ENCODE measurements around the gene SYNPO2. TPM values are rescaled to one million over a fixed set of nuclear protein-coding genes. Genes with fewer than 3 reads are reported as not detected.

The SYNPO2 gene
- total RNA-seq, 1 experiment from 2014 or later, result 0.28 TPM

GRCh38 chr4:119100655-119101054, 212.0 kb downstream of the SYNPO2 start:
- CTCF ChIA-PET, result no interaction called here
- Histone ChIP-seq H3K4me1 (ENCODE audit: control insufficient read depth, insufficient read depth, low read length) (no peaks in the 10 kb centered on the region), H3K4me3 (ENCODE audit: low read depth in 2 of 2, low read length in 2 of 2) (no peak overlapping the region), H3K9me3 (ENCODE audit: control insufficient read depth, insufficient read depth, low read depth, low read length) (no peaks in the 10 kb centered on the region), H3K36me3 (ENCODE audit: control insufficient read depth, insufficient read depth, low read length) (no peaks in the 10 kb centered on the region), H3K27me3 (ENCODE audit: control insufficient read depth, insufficient read depth, low read length) (no peaks in the 10 kb centered on the region), H3K27ac (ENCODE audit: low read length) (no peak overlapping the region)
- intact Hi-C loops (cut with micrococcal nuclease; ENCODE audit: unreplicated experiment), result no loop called here
- ATAC-seq (no peak), DNase-seq (ENCODE audit: low read depth, low spot score) (no peak)
- no TSS peak for BruUV-seq (replicated peaks)
- in situ Hi-C loops (cut with HindIII; ENCODE audit: low pct_unique_long_range_greater_than_20kb, low sequenced_read_pairs), result no loop called here
- POLR2A ChIA-PET, result no interaction called here
- TF ChIP-seq CTCF (IDR thresholded peaks at IDR 0.05), result no peak
- no peak for TF ChIP-seq POLR2AphosphoS5 (IDR thresholded peaks at IDR 0.05; ENCODE audit: low read depth, low read length)
- no peak for TF ChIP-seq TCF7L2 (IDR thresholded peaks at IDR 0.05; ENCODE audit: low read depth, low read length)
- TF ChIP-seq REST (IDR thresholded peaks at IDR 0.05; ENCODE audit: insufficient read depth in 1 of 2, low read depth in 2 of 2, low read length in 1 of 2), result no peak
- TF ChIP-seq SIN3A (IDR thresholded peaks at IDR 0.05; ENCODE audit: borderline replicate concordance, insufficient read depth, low read depth, low read length), result no peak

GRCh38 chr4:119103263-119103662, 214.6 kb downstream of the SYNPO2 start:
- H3K27ac ChIP-seq (ENCODE audit: low read length), result no peak overlapping the region

More at GRCh38 chr4:119103263-119103662, 214.6 kb downstream of the SYNPO2 start:
- CTCF ChIA-PET, result interaction anchor here (0.9 kb wide), 1 partner anchor 238 kb away, joined by 4 read pairs; no protein-coding TSS in a partner anchor
- Histone ChIP-seq H3K4me1 (ENCODE audit: control insufficient read depth, insufficient read depth, low read length) (no peaks in the 10 kb centered on the region), H3K4me3 (ENCODE audit: low read depth in 2 of 2, low read length in 2 of 2) (no peak overlapping the region), H3K9me3 (ENCODE audit: control insufficient read depth, insufficient read depth, low read depth, low read length) (no peaks in the 10 kb centered on the region), H3K27me3 (ENCODE audit: control insufficient read depth, insufficient read depth, low read length) (no peaks in the 10 kb centered on the region), H3K36me3 (ENCODE audit: control insufficient read depth, insufficient read depth, low read length) (no peaks in the 10 kb centered on the region)
- no TSS peak for BruUV-seq (replicated peaks)
- ATAC-seq (peak; percentile 70), DNase-seq (ENCODE audit: low read depth, low spot score) (peak; percentile 71)
- in situ Hi-C loops (cut with HindIII; ENCODE audit: low pct_unique_long_range_greater_than_20kb, low sequenced_read_pairs), result no loop called here
- no peak for TF ChIP-seq TCF7L2 (IDR thresholded peaks at IDR 0.05; ENCODE audit: low read depth, low read length)
- no peak for TF ChIP-seq POLR2AphosphoS5 (IDR thresholded peaks at IDR 0.05; ENCODE audit: low read depth, low read length)
- TF ChIP-seq CTCF (IDR thresholded peaks at IDR 0.05), result no peak
- no peak for TF ChIP-seq SIN3A (IDR thresholded peaks at IDR 0.05; ENCODE audit: borderline replicate concordance, insufficient read depth, low read depth, low read length)
- TF ChIP-seq REST (IDR thresholded peaks at IDR 0.05; ENCODE audit: insufficient read depth in 1 of 2, low read depth in 2 of 2, low read length in 1 of 2), result no peak
- POLR2A ChIA-PET, result interaction anchor here (0.7 kb wide), 1 partner anchor 19 kb away, joined by 3 read pairs; no protein-coding TSS in a partner anchor
- intact Hi-C loops (cut with micrococcal nuclease; ENCODE audit: unreplicated experiment), result no loop called here
